H1 (cell line): ENCODE data around the gene CHTF8. TPM values are rescaled to one million over a fixed set of nuclear protein-coding genes. Genes with fewer than 3 reads are reported as not detected.
"Not testable (repeated sequence)": the region's sequence is repeated elsewhere in the genome, so short reads cannot be mapped to it uniquely, and the experiment has no call there.

ENCODE experiments used
- CTCF ChIA-PET: fragments of 300-600 bp; sonication (Branson Sonifier 250); formaldehyde crosslinking; loops from one replicate; lab custom pipeline; 2021; ENCODE audit not compliant: partially characterized antibody; lab: Charles Lee
- POLR2A ChIA-PET: fragments of 300-600 bp; sonication (Branson Sonifier 250); formaldehyde crosslinking; loops from one replicate; lab custom pipeline; 2021; ENCODE audit warnings: inconsistent platforms; ENCODE audit not compliant: partially characterized antibody; lab: Charles Lee
- DNase-seq, 2 experiments: peaks; one replicate each; pipeline versions ENCODE4 v3.0.0 to v3.0.0-alpha.2; 2010 to 2022; ENCODE audit warnings: low spot score in 2 of 2, low read depth in 1 of 2, mixed read lengths in 1 of 2
- FAIRE-seq: peaks from 2 replicates; lab custom pipeline; 2011; peaks lifted over from hg19 to GRCh38; lab: Jason Lieb, UNC
- H2AFZ ChIP-seq: 2 replicates; pipeline ENCODE4 v1.8.1; 2012; ENCODE audit warnings: low read length, inconsistent platforms
- H2AK5ac ChIP-seq: 2 replicates; pipeline ENCODE4 v1.6.1; 2013; ENCODE audit warnings: low read depth, low read length
- H2BK120ac ChIP-seq: replicated peaks from 2 replicates; pipeline ENCODE3; 2013; ENCODE audit warnings: low read depth, low read length, inconsistent platforms
- H2BK12ac ChIP-seq: 2 replicates; pipeline ENCODE4 v1.6.1; 2013; ENCODE audit warnings: low read depth, low read length
- H2BK15ac ChIP-seq: 2 replicates; pipeline ENCODE4 v1.6.1; 2013; ENCODE audit warnings: low read length
- H2BK20ac ChIP-seq: 2 replicates; pipeline ENCODE4 v1.6.1; 2013; ENCODE audit warnings: low read length
- H2BK5ac ChIP-seq: 2 replicates; pipeline ENCODE4 v1.6.1; 2013; ENCODE audit warnings: low read depth, low read length
- H3K14ac ChIP-seq: 2 replicates; pipeline ENCODE4 v1.6.1; 2013; ENCODE audit warnings: inconsistent platforms; ENCODE audit not compliant: insufficient read length
- H3K18ac ChIP-seq: 2 replicates; pipeline ENCODE4 v1.6.1; 2013; ENCODE audit warnings: low read length; ENCODE audit errors: extremely low read depth
- H3K23ac ChIP-seq: 2 replicates; pipeline ENCODE4 v1.6.1; 2013; ENCODE audit warnings: inconsistent platforms; ENCODE audit not compliant: insufficient read length
- H3K23me2 ChIP-seq: 2 replicates; pipeline ENCODE4 v1.6.1; 2013; ENCODE audit warnings: low read depth, low read length
- H3K27ac ChIP-seq: 2 replicates; pipeline ENCODE4 v1.6.1; 2011; ENCODE audit warnings: low read depth, low read length, inconsistent platforms
- H3K27me3 ChIP-seq, 4 experiments: replicated peaks in 1 of 4; 1 replicate in 1 of 4; 2 replicates in 3 of 4; pipeline versions ENCODE4 v1.6.1 to v1.8.1; 2011 to 2013; ENCODE audit warnings: low read length in 3 of 4, mild to moderate bottlenecking in 3 of 4, inconsistent platforms in 2 of 4, mixed read lengths in 2 of 4, moderate library complexity in 1 of 4; ENCODE audit not compliant: control insufficient read depth in 3 of 4, insufficient read depth in 3 of 4; ENCODE audit errors: extremely low read depth in 1 of 4
- H3K36me3 ChIP-seq, 4 experiments: 2 replicates each; pipeline versions ENCODE4 v1.6.1 to v1.8.1; 2011 to 2013; ENCODE audit warnings: mild to moderate bottlenecking in 4 of 4, low read length in 3 of 4, moderate library complexity in 2 of 4, control low read depth in 1 of 4, inconsistent platforms in 1 of 4; ENCODE audit not compliant: insufficient read depth in 4 of 4, control insufficient read depth in 2 of 4
- H3K4ac ChIP-seq: replicated peaks from 2 replicates; pipeline ENCODE3; 2013; ENCODE audit warnings: low read length, low read depth, mixed read lengths, inconsistent platforms; ENCODE audit not compliant: insufficient read length
- H3K4me1 ChIP-seq, 4 experiments: replicated peaks in 1 of 4; 1 replicate in 1 of 4; 2 replicates in 3 of 4; pipeline versions ENCODE4 v1.6.1 to v1.8.1; 2011 to 2013; ENCODE audit warnings: low read length in 3 of 4, inconsistent platforms in 2 of 4, mixed read lengths in 1 of 4; ENCODE audit not compliant: insufficient read depth in 4 of 4, control insufficient read depth in 3 of 4
- H3K4me2 ChIP-seq, 2 experiments: 2 replicates each; pipeline versions ENCODE4 v1.6.1 to v1.8.1; 2011 to 2013; ENCODE audit warnings: low read depth in 2 of 2, low read length in 2 of 2, control low read depth in 1 of 2, inconsistent platforms in 1 of 2, mild to moderate bottlenecking in 1 of 2; ENCODE audit not compliant: insufficient read depth in 1 of 2
- H3K4me3 ChIP-seq, 4 experiments: fragments of 200-600, 300-600 bp in 1 of 4; sonication (generic), shearing (Covaris generic), sonication (Bioruptor Twin) in 1 of 4; 2 replicates each; pipeline versions ENCODE4 v1.5.1 to v1.8.1; 2011 to 2016; ENCODE audit warnings: low read length in 4 of 4, low read depth in 3 of 4, control low read depth in 2 of 4, inconsistent platforms in 2 of 4, mild to moderate bottlenecking in 2 of 4, mixed read lengths in 1 of 4, moderate library complexity in 1 of 4; ENCODE audit not compliant: insufficient read depth in 2 of 4; ENCODE audit errors: extremely low read depth in 1 of 4
- H3K56ac ChIP-seq: replicated peaks from 2 replicates; pipeline ENCODE3; 2013; ENCODE audit warnings: low read depth, mild to moderate bottlenecking, mixed read lengths, low read length, inconsistent platforms; ENCODE audit not compliant: insufficient read length
- H3K79me1 ChIP-seq: 2 replicates; pipeline ENCODE4 v1.6.1; 2013; ENCODE audit warnings: low read depth, low read length, control low read depth
- H3K79me2 ChIP-seq, 2 experiments: 2 replicates each; pipeline versions ENCODE4 v1.6.1 to v1.8.1; 2012 to 2013; ENCODE audit warnings: low read length in 2 of 2, mild to moderate bottlenecking in 2 of 2, inconsistent platforms in 1 of 2; ENCODE audit not compliant: insufficient read depth in 2 of 2, control insufficient read depth in 1 of 2
- H3K9ac ChIP-seq, 4 experiments: replicated peaks in 1 of 4; 1 replicate in 1 of 4; 2 replicates in 3 of 4; pipeline versions ENCODE4 v1.6.1 to v1.8.1; 2011 to 2013; ENCODE audit warnings: low read depth in 3 of 4, low read length in 3 of 4, control low read depth in 2 of 4, mild to moderate bottlenecking in 2 of 4, moderate library complexity in 2 of 4, inconsistent platforms in 1 of 4; ENCODE audit errors: extremely low read depth in 1 of 4
- H3K9me3 ChIP-seq, 2 experiments: 2 replicates each; pipeline versions ENCODE4 v1.6.1 to v1.8.1; 2012 to 2013; ENCODE audit warnings: mild to moderate bottlenecking in 2 of 2, moderate library complexity in 2 of 2, control low read depth in 1 of 2, inconsistent platforms in 1 of 2, low read depth in 1 of 2, low read length in 1 of 2, mixed read lengths in 1 of 2; ENCODE audit not compliant: insufficient read depth in 2 of 2
- H4K20me1 ChIP-seq, 2 experiments: replicated peaks in 1 of 2; 2 replicates each; pipeline versions ENCODE3 to v1.8.1; 2011 to 2013; ENCODE audit warnings: inconsistent platforms in 2 of 2, low read length in 2 of 2, mild to moderate bottlenecking in 1 of 2; ENCODE audit not compliant: insufficient read depth in 2 of 2, control insufficient read depth in 1 of 2
- H4K5ac ChIP-seq: 2 replicates; pipeline ENCODE4 v1.6.1; 2013; ENCODE audit warnings: low read length, low read depth, mixed read lengths, inconsistent platforms; ENCODE audit not compliant: insufficient read length
- H4K8ac ChIP-seq: 2 replicates; pipeline ENCODE4 v1.8.0; 2013; ENCODE audit warnings: mild to moderate bottlenecking, moderate library complexity, low read length, inconsistent platforms; ENCODE audit not compliant: insufficient read depth; ENCODE audit errors: extremely low read depth
- H4K91ac ChIP-seq: replicated peaks from 2 replicates; pipeline ENCODE3; 2013; ENCODE audit warnings: low read length, mixed read lengths, inconsistent platforms; ENCODE audit not compliant: insufficient read length
- KDM5A ChIP-seq: fragments of 200-600 bp; IDR thresholded peaks from 2 replicates; pipeline ENCODE4 v1.7.1; 2012; ENCODE audit warnings: mild to moderate bottlenecking, low read length, inconsistent platforms, mixed read lengths
- PHF8 ChIP-seq: fragments of 200-600 bp; sonication (generic); conservative IDR thresholded peaks from 2 replicates; pipeline ENCODE4 v1.7.1; 2012; ENCODE audit warnings: low read depth, mild to moderate bottlenecking, inconsistent platforms, low read length, moderate library complexity
- SUZ12 ChIP-seq: fragments of 200-600 bp; sonication (generic); IDR thresholded peaks from 2 replicates; pipeline ENCODE4 v1.6.1; 2012; ENCODE audit warnings: mild to moderate bottlenecking, inconsistent platforms, low read length, moderate library complexity, mixed read lengths
- TBP ChIP-seq: IDR thresholded peaks from 2 replicates; pipeline ENCODE4 v1.6.1; 2011; ENCODE audit warnings: low read depth, low read length, improper control_type of control experiment
- WGBS, 2 experiments: shearing (Covaris generic) in 1 of 2; methylation state at CpG; one replicate each; pipeline versions ENCODE4 v1.1.6 to v1.1.7; 2013 to 2015; ENCODE audit warnings: low lambda C conversion rate in 2 of 2, mixed read lengths in 2 of 2, inconsistent platforms in 1 of 2, low coverage in 1 of 2, missing lambda C conversion rate in 1 of 2; ENCODE audit not compliant: insufficient replicate concordance in 2 of 2, insufficient coverage in 1 of 2, insufficient read length in 1 of 2; ENCODE audit errors: extremely low coverage in 1 of 2, missing lambda C conversion rate in 1 of 2; 5-methylcytosine and 5-hydroxymethylcytosine counted together
- polyA plus RNA-seq, 7 experiments: library from polyadenylated mRNA; depleted of rRNA in 3 of 7; stranded (reverse) in 5 of 7; unstranded in 2 of 7; fragments of >200 nt in 5 of 7; fragments of 200-250 nt in 2 of 7; gene quantifications; 1 replicate in 5 of 7; 2 replicates in 1 of 7; 4 replicates in 1 of 7; pipeline versions ENCODE4 v1.2.1 to v1.2.3, GENCODE V29; 2011 to 2013; ENCODE audit warnings: missing spikeins in 2 of 7, mixed read lengths in 2 of 7
- total RNA-seq: library from RNA; stranded (reverse); fragmentation: NEBNext Ultra II Directional; extraction: Animal tissue kit (Norgen Biotek cat#: 25700); gene quantifications from 2 replicates; pipeline ENCODE4 v1.2.1, GENCODE V29; 2021

Gene CHTF8
- total and polyA plus RNA-seq, 2 of the 8 experiments (the other 6 are each of a cell fraction or from before 2014, with no cell fraction given), result 114 to 138 TPM

- TF ChIP-seq KDM5A, result no peak
- TF ChIP-seq PHF8, result no peak
- no peak for TF ChIP-seq SUZ12
- no peak for TF ChIP-seq TBP
Measured at GRCh38 chr16:69127966-69128510, 4.3 kb downstream of the CHTF8 start (continued).

GRCh38 chr16:69126801-69127200 is 5.6 kb downstream of the CHTF8 start:
- H3K18ac ChIP-seq, H4K5ac ChIP-seq, H3K4me1 ChIP-seq, H4K91ac ChIP-seq, H3K14ac ChIP-seq, H3K27ac ChIP-seq, H3K56ac ChIP-seq, H3K23me2 ChIP-seq, H3K9me3 ChIP-seq, H2AK5ac ChIP-seq, H3K4ac ChIP-seq, FAIRE-seq, H2BK12ac ChIP-seq, H4K20me1 ChIP-seq, H3K79me1 ChIP-seq, H2BK15ac ChIP-seq, H3K23ac ChIP-seq, H2AFZ ChIP-seq, H2BK5ac ChIP-seq, H3K9ac ChIP-seq, H4K8ac ChIP-seq, H3K4me2 ChIP-seq, DNase-seq, H3K36me3 ChIP-seq, H3K27me3 ChIP-seq, H2BK120ac ChIP-seq, H3K4me3 ChIP-seq, H2BK20ac ChIP-seq: not testable (repeated sequence)
- WGBS, 2 experiments, result 98% methylated on average over 10 of the region's 10 CpGs; no CpG with 5 or more reads in 1 of the 2 experiments
- POLR2A ChIA-PET, result interaction anchor here (0.7 to 1.0 kb wide), 3 partner anchors 18 to 1262 kb away, joined by 3 to 4 read pairs (median 4); no protein-coding TSS in a partner anchor
- CTCF ChIA-PET, result interaction anchor here (1.4 to 12.3 kb wide), 5 partner anchors 15 to 265 kb away, joined by 3 to 174 read pairs (median 7); no protein-coding TSS in a partner anchor
- H3K79me2 ChIP-seq, result peaks cover 4 to 59% of the 10 kb centered on the region in 2 experiments; a peak in 3 of 4 replicates
